NCI-H510A treated with DMSO at 0.1 percent for 48 hours (cell line): ENCODE measurements around the gene HEBP1.

Experiments
- DNase-seq: peaks from one replicate; lab custom pipeline; 2025; lab: John Stamatoyannopoulos, UW

HEBP1 gene

DNA sequence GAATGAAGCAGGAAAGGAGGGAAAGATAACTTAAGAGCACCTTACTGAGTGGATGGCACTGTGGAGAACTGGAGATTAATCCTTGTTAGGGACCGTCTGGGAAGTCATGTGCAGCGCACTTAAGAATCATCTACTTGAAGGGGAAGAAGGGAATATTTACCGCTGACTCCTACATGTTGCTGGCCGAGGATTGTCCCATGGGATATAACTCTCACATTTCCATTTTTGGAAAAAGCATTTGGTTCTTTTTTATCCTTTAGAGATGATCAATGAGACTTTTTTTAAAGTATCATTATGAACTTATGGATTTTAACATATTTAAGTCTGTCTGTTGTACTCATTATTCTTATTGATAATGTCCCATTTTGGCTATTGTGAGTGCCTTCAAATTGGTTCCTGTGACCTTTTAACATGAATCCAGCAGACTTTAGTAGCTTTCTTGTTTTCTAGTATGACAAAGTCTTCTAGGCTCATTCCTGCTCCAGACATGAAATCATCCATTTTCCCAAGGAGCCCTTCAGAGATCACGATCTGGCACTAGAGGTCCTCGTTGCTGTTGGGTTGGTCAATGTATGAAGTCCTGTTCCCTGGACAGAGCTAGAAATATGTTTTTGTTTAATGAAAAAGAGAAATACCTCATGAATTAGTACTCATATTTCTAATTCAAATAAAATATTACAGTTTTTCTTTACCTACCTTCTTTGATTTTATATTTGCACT, 23.9 kb upstream of the HEBP1 start:
- DNase-seq: no peak

DNA sequence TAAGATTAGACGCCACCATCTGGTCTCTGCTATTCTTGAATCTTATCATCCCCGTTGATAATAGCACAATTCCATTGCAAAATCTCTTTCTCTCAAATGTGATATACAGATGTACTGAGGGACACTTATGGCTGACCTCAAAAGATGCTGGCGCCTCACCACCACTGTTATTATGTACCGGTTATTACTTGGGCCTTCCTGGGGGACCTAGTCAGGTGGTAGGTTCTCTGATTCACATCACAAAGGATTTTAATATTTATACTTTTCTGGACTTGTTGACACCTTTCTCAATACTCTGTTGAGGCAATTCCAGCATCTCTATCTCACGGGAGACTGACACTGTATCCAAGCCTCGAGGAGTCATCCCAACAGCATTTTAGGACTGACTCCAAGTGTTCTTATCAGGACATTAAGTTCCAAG, 22.8 kb upstream of the HEBP1 start:
- DNase-seq: no peak

DNA sequence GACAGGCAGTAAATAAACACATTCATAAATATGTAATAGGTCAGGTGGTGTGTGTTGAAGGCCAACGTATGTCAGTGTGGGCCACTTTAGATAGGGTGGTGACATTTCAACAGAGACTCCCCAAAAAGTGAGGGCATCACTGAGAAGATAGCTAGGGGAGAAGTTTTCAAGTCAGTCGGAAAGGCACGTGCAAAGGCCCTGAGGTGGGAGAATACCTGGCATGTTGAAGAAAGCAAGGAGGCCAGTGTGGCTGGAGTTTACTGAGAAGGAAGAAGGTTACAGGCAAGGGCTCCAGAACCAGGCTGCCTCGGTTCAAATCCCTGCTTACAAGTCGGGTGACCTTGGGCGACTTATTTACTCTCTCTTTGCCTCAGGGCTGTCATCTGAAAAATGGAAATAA, 11.0 kb upstream of the HEBP1 start:
- no peak for DNase-seq

DNA sequence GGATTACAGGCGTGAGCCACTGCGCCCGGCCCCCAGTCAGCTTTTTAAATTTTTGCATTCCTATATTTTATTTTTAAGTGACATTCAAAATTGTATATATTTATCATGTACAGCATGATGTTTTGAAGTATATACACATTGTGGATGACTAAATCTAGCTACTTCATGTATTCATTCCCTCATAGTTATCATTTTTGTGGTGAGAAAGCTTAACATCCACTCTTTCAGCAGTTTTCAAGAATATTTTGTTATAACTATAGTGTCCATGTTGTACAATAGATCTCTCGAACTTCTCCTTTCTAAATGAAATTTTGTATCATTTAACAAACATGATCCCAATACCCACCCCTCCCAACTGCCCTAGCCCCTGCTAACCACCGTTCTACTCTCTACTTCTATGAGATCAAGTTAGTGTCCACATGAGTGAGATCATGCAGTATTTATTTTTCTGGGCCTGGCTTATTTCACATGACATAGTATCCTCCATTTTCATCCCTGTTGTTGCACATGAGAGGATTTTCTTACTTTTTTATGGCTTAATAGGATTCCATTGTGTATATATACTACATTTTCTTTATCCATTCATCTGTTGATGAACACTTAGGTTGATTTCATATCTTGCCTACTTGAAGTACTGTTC, 8.8 kb upstream of the HEBP1 start:
- no peak for DNase-seq

DNA sequence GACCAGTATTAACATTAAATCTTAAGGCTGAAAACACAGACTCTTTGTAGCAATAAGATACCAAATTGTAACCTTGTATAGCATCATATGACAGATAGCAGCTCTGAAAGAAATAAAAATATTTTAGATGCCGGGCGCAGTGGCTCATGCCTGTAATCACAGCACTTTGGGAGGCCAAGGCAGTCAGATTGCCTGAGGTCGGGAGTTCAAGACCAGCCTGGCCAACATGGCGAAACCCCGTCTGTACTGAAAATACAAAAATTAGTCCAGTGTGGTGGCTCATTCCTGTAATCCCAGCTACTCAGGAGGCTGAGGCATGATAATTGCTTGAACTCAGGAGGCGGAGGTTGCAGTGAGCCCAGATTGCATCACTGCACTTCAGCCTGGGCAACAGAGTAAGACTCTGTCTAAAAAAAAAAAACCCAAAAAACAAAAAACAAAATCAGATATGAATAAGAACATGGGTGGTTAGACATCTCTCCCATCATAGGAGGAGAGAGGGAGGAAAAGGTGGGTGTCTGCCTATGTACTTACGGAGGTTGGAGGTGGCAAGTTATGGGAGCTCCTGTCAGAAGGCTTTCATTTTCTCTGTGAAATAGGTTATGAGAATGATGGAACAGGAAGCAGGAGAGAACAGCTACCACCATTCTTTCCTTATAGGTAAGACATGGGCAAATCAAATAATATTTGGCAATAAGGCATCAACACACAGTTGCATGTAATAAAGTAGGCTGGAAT, 7.6 kb upstream of the HEBP1 start:
- no peak for DNase-seq

DNA sequence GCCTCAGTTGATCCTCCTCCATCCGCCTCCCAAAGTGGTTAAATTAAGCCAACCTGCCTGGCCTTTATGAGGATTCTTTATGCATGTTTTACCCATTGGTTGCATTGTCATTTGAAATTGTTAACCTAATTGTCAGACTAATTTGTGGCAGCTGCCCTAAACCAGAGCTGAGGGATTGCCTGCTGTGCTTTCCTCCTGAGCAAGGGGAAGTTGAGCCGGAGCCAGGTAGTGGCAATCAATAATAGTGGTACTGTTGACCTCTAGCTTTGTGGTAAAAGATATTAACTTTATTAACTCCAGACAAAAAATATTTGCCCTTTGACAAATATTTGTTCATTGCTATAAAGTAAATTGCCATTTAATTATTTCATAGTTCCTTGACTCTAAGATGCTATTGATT, 5.6 kb upstream of the HEBP1 start:
- no peak for DNase-seq

DNA sequence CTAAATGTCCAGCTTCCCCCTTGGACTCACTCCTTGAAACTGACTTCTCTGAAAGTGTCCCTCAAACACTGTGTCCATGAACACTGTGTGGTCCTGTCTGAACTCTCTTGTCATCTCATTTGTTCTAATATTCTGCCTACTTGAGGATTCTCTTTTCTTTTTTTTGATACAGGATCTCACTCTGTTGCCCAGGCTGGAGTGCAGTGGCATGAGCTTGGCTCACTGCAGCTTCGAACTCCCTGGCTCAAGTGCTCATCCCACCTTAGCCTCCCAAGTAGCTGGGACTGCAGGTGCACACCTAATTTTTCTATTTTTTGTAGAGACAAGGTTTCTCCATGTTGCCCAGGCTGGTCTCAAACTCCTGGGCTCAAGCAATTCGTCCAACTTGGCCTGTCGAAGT, 4.9 kb upstream of the HEBP1 start:
- no peak for DNase-seq

DNA sequence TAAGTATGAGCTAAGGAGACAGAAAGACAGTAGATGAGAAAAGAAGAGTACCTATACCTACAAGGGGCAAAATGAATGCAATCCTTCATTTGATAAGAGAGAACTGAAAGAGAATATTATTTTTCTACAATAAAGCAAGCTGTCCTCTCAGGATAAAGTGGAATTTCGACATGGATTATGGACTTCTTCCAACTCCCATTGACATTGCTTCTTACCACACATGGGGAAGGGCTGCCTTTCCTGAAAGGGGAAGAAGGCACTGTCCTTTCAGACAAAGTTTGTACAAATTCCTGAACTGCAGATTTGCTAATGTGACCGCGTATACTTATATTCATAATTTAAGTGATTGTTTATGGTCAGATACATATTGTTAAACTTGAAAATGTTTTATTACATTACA, 4.3 kb upstream of the HEBP1 start:
- no peak for DNase-seq

DNA sequence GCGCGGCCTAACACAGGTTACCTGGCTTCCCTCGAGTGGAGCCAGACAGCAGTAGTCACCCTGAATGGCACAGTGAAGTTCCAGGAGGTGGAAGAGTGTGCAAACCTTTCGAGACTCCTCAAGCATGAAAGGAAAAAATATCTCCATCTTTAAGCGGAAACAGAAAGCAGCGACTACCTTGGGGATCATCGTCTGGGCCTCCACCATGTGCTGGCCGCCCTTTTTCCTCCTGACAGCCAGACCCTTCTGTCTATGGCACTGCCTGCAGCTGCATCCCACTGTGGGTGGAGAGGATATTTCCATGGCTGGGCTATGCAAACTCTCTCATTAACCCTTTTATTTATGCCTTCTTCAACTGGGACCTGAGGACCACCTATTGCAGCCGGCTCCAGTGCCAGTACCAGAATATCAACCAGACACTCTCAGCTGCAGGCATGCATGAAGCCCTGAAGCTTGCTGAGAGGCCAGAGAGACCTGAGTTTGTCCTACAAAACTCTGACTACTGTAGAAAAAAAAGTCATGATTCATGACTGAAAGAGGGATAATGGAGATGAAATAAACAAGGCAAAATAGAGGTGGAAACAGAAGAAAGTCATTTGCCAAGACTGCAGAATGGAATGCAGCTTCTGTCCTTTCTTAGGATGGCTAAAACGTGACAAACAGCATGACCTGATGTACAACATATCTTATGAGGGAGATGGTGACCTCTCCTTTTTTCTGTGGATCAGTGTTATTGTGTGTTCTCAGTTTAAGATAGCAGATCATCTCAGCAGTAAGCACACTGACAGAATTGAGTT, 2.4 kb upstream of the HEBP1 start:
- DNase-seq: no peak

DNA sequence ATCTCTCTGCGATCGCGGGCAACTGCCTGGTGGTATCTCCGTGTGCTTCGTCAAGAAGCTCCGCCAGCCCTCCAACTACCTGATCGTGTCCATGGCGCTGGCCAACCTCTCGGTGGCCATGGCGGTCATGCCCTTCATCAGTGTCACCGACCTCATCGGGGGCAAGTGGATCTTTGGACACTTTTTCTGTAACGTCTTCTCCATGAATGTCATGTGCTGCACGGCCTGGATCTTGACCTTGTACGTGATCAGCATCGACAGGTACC, 1.6 kb upstream of the HEBP1 start:
- DNase-seq: no peak

DNA sequence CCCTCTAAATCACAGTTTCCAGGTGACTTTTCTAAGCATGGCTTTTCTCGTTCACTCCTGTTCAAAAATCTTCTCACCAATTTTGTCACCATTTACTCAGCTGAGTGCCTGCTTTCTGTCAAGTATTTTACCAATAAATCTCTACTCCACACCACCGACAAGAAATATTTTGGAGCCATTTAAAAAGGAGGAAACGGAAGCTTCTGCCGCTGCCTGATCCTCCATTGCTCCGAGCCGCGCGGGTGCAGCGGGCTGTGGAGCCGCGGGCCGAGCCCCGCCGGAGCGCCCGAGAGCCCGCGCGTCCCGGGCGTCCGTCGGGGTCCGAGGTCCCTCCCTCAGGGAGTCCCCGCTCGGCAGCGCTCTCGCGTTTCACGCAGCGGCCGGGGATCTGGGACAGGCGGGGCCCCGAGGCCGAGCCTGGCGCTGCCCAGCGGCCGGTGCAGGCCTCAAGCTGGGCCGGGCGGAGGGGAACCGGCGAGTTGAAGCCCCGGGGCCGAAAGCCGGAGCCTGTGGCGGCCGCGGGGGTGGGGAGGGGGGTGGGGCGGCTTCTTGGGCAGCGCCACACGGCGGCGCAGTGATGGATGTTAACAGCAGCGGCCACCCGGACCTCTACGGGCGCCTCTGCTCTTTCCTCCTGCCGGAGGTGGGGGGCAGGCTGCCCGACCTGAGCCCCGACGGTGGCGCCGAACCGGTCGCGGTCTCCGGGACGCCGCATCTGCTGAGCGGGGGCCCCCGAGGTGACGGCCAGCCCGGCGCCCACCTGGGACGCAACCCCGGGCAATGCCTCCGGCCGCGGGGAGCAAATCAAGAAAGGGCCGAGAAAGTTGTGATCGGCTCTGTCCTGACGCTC, 1.1 kb upstream of the HEBP1 start:
- DNase-seq: peak; percentile 56

DNA sequence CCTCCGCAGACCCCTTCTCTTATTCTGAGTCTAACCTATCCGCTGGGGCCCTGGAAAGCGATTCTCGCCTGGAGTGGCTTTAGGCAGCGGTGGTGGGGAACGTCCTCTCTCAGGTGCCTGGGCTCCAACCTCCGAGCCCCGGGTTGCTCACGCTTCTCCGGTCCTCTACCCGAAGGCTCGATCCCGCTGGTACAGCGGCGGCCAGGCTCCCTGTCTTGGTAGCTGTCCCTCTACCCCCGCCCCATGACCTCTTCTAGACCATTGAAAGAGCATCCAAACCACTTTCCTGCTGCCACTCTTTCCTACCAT, 505 bp upstream of the HEBP1 start:
- no peak for DNase-seq

DNA sequence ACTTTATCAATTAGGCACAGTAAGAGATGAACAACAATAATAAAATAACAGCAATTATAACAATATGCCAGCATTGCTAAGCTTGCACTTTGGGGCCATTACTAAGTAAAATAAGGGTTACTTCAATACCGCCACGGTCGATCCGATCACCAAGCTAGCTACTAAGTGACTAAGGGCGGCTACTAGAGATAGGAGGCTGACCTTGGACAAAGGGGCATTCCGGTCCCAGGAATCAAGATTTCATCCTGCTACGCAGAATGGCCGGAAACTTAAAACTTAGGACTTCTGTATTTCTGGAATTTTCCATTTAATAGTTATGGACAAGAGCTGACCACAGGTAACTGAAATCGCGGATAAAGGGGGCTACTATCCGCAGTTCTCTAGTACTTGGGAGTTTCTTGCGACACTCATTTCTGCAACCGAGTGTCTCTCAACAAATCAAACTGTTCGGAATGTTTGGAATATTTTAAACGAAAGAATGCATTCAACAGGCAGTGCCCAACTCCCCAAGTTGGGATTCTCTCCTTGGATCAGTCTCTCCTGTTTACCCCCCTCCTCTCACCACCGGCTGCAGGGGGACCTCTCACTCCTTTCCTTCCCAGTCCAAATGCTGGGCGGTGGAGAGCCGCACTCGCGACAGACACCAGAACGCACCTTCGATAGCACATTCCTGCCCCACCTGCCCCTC, 650 bp downstream of the HEBP1 start:
- peak; percentile 34 for DNase-seq

DNA sequence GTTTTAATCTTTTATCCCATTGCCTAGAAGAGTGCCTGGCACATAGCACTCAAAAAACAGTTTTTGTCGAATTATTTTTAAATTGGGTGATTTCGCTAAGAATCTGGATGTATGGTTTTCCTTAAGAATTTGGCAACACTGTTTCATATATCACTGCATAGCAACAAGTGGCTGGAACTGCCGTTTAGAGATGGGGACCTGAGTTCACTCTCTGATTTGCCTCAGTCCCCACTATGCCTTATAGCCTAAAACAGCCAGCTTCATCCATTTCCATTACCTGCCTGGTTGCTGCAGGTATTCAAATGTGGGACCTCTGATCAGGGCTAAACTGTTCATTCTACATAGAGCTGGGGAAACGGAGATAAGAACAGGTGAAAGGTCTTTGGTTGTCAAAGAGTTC, 1.8 kb downstream of the HEBP1 start:
- DNase-seq: no peak

DNA sequence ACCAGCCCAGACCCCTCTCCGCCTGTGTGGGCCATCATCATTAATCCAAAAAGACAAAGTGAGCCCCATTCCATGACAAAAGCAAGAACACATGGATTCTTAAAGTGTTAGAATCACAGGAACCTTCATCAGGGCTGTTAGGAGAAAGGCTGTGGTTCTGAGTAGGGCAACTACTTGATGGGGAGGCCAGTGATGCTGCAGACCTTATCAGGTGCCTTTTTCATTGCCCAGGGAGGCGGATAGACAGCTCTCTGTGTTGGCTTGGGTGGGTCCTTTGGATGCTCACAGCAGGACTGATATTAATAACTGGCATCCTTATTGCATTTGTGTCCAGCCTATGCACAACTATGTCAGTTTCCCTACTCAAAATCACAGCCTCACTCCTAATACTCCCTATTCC, 2.3 kb downstream of the HEBP1 start:
- no peak for DNase-seq

DNA sequence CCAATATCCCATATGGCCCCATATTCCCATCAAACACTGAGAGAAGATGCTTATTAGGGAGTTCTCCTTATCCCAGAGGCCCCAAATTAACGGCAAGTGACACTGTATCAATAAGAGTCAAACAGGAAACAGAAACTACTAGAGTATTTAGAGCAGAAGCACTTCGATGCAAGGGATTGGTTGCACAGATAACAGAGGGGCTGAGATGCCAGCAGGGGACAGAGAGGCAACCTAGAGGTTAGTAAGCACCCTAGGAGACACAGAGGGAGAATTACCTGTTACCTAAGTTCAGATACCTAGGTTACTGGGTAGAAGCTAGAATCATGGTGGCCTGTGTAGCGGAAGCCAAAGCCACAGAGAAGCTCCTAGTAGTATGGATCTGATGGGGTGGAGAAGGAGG, 2.9 kb downstream of the HEBP1 start:
- DNase-seq: no peak

DNA sequence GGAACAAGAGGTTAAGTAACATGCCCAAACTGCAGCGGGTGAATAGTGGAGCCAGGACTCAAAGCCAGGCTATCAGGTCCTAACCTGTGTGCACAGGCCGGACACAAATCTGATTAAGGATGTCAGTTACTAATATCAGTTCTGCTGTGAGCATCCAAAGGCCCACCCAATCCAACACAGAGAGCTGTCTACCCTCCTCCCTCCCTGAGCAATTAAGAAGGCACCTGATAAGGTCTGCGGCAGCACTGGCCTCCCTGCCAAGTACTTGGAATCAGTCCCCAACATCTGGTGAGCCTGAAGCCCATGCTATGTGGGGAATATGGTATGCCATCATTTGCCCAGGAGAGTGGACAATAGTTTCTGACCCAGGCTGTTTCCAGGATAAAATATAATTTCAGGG, 3.9 kb downstream of the HEBP1 start:
- DNase-seq: no peak

DNA sequence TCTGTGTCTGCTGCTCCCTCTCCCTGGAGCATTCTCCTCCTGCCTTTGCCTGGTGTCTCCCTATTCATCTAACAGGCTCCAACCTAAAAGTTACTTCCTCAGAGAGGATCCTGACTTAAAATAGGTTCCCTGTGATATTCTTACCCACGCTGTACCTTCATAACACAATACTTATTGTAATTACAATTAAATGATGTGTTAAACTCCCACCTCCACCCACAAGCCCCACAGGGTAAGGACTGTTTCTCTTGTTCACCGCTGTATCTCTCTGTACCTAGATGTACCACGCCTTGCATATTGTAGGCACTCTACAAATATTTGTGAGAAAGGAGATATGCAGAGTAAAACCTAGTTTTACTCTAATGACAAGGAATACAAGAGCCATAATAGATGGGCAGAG, 5.0 kb downstream of the HEBP1 start:
- DNase-seq: no peak

DNA sequence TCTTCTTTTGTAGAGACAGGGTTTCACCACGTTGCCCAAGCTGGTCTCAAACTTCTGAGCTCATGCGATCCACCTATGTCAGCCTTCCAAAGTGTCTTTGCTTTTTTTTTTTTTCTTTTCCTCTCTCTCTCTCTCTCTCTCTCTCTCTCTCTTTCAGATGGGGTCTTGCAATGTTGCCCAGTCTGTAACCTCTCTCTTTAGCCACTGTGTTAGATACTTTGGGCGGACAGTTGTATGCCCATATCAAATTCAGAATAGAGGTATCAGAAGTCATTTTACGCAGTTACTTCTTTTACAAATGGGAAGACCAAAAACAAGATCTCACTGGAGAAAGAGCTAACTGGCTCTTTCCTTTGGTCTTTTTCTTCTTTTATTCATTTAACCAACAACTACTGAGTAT, 6.7 kb downstream of the HEBP1 start:
- DNase-seq: no peak

DNA sequence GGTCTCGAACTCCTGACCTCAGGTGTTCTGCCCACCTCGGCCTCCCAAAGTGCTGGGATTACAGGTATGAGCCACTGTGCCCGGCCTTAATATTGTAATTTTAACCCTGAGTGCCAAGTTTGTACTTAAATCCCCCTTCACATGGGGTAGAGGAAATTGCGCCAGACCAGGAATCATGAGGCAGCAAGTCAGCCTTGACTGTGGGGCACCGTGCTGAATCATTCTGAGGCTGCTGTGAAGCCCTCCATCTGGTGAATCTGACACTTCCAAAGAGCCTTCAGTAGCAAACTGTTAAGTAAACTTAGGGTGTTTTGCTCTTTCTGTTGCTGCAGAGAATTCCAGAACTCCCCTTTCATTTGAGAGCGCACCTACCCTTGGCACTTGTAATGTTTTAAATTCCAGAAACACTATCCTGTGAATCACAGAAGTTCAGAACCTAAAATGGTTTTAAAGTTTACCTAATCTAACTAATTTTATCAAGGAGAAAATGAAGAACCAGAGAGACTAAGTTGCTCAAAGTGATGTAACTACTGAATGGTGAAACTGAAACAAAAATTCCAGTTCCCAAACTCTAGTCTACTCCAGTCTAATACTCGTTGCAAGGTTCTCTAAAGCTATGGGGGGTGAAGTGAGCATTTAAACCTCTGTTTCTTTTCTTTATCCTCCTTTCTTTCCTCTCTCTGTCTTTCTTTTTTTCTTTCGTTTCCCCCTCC, 7.5 kb downstream of the HEBP1 start:
- DNase-seq: no peak
